Hematopoietic multipotent progenitor cell treated with erythropoietin and hydrocortisone succinate and interleukin-3 and kit ligand, for 6 days (in vitro differentiated cells): ENCODE data around the gene TLE3.
"Not testable (repeated sequence)": the region's sequence is repeated elsewhere in the genome, so short reads cannot be mapped to it uniquely, and the experiment has no call there.

Experiments used
- DNase-seq: peaks from one replicate; pipeline ENCODE4 v3.0.0-alpha.2; 2015

Gene TLE3

DNA sequence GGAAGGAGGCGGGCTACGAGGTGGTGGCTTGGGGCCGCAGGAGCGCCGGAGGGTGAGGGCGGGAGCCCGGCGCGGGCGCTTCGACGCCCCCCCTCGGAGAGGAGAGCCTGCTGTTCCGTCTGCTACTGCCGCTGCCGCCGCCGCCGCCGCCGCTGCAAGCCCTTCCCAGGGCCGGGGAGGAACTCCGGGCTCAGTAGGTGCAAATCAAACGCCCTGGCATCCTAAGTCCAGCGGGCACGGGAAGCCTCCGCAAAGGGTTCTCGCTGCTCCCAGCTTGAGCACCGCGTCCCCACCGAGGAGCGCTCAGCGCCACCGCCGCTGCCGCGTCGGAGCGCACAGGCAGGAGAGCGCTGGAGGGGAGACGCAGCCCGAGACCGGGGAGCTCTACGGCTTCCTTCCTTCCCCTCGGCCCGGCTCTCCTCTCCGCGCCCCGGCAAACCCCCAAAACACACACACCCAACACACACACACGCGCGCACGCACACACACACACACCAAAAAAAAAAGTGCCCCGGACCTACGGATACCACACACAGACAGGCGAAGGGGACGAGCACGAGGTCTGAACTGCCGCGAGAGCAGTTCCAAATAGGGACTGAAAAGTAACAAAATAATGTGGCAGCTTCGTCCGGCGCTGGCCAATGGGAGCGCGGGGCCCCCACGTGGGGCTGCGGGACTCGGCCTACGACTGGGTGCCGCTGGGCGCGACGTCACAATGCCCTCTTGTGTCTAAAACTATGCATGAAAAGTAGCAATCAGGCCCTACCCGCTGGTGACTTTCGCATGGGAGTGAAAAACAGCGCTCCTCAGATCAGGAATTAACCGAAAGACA is at the start of gene TLE3:
Gene TLE3 (minus strand): TSS at position 597 of the 832 bp plus-strand sequence. CDS start 1,119 bp downstream, outside the sequence.
- peak; percentile 98 for DNase-seq

DNA sequence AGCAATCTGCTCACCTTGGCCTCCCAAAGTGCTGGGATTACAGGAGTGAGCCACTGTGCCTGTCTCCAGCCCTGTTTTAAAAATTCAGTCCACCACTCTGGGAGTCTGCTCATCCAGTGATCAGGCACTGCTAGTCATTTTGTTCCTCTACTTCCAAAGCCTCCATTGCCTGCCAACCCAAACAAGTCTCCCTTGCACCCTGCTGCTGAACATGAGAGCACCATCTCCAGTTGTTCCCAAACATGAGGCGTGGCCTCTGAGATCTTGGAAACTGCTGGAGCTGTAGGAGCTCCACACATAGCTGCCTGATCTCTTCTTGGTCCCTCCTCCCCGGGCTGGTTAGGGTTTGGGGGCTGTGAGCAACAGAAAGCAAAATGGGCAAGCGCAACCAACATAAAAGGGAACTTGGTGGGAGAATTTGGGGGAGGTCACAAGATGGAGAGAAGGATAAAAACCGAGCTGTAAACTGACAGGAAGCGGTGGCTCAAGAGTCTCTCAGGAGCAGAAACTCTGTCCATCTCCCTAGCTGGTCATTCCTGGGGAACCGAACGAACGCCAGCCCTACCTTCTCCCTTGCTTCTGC is 49.6 kb upstream of the TLE3 start:
- DNase-seq: peak; percentile 71

DNA sequence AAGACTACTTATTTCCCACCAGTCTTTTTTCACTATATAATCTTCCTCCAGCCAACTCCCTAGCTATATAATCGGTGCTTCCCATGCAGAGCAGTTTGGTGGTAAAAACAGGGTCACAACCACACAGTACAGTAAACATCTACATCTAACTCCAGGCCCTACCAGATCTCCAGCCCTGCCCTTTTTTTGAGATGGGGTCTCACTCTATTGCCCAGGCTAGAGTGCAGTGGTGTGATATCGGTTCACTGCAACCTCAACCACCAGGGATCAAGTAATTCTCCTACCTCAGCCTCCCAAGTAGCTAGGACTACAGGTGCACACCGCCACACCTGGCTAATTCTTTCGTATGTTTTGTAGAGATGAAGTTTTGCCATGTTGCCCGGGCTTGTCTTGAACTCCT is 49.1 kb upstream of the TLE3 start:
- no peak for DNase-seq

DNA sequence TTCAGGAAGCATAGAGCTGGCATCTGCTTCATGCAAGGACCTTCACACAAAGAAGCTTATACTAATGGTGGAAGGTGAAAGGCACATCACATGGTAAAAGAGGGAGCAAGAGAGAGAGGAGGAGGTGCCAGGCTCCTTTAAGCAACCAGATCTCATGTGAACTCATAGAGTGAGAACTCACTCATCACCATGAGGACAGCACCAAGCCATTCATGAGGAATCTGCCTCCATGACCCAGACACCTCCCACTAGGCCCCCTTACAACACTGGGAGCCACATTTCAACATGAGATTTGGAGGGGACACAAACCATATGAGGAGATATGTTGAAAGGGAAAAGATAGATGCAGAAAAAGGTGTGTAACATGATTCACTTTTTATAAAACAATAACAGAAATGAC is 48.4 kb upstream of the TLE3 start:
- no peak for DNase-seq

DNA sequence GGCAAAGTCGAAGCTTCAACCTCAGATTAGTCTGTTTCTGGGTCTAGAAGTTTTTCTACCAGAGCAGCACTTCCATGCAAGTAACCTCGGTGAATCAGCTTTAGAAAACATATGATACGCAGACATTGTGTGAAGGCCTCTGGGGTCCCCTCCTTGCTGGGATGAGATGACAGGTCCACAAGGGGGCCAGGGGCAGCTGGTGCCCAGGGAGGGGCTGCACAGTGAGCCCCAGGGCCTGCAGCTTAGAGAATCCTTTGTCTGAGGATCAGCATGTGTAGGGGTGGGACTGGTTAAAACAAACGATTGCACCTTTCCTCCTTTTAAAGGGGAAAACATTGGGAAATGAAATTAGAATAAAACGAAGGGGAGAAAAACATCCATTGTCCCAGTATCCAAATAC is 47.5 kb upstream of the TLE3 start:
- DNase-seq: no peak

DNA sequence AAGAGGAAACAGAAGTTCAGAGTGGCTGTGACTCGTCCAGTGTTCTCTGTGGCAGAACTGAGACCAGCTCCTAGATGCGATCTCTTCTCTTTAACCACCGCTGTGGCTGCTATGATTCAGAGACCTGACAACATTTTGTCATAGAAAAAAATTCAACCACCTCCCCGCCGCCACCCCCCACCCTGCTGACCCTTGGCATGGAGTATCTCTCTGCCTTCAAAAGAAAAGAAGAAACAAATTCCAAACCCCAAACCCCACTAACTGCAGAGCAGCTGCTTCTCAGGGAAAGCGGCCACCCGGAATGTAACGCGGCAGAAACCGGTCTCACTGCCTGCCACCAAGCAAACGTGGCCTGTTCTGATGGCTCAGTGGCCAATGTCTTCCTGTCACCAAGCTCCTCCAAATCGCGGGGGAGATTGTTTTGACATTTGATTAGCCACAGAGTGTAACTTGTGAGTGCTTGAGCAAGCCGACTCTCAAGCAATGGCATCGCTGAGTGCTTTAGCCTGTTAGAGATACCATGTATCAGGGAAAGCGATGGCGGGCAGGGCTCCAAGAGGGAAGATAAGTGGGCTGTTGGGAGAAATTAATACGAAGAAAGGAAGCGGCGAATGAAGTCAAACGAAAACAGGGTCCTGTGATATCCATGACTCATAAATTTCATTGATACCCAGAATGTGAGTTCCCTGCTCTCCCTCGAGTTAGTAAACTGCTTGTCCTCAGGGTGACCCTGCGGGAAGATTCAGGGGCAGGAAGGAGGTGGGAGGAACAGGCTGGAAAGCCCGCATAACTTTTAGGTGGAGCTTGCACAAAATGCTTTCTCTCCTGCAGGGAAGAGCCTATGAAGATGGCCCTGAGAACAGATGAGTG is 44.8 kb upstream of the TLE3 start:
- DNase-seq: peak; percentile 70

DNA sequence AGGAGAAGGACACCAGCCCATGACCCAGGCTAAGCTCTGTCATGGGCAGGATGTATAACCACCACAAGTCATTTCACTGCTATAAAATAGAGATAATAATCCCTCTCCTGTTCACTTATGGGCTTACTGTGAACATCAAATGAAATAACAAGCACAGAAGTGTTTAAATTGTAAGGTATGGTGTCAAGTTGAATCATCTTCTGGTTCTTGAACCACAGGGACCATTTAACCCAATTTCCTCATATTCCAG is 44.3 kb upstream of the TLE3 start:
- DNase-seq: no peak

DNA sequence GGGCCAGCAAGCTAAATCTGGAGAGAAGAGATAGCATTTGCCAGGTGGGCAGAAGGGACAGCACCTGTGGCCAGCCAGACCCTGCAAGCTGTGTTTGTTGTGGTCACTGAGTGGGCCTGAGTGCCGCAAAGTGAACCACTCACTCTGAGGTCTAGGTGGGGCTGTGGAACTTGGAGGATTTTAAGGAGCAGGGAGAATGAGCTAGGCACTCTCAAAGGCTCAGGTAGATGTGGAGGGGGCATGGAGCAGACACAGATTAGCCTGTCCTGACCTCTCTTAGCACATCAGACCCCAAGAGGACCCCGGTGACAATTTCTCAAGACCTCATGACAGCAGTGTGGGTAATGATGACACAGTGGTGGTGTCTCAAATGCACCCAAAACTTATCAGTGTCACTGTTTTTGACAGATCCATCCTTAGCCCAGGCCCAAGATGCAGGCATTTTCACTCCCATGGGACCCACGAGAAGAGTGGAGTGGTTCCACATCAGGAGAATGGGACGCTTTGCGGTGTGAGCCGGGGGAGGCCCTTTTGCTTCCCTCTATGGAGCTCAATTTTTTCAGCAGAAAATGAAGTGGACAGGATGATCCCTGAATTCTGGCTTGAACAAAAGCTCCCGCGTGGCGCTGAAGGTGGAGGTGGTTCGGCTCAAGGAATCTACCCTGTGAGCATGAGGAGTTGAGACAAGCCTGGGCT is 43.8 kb upstream of the TLE3 start:
- DNase-seq: no peak

DNA sequence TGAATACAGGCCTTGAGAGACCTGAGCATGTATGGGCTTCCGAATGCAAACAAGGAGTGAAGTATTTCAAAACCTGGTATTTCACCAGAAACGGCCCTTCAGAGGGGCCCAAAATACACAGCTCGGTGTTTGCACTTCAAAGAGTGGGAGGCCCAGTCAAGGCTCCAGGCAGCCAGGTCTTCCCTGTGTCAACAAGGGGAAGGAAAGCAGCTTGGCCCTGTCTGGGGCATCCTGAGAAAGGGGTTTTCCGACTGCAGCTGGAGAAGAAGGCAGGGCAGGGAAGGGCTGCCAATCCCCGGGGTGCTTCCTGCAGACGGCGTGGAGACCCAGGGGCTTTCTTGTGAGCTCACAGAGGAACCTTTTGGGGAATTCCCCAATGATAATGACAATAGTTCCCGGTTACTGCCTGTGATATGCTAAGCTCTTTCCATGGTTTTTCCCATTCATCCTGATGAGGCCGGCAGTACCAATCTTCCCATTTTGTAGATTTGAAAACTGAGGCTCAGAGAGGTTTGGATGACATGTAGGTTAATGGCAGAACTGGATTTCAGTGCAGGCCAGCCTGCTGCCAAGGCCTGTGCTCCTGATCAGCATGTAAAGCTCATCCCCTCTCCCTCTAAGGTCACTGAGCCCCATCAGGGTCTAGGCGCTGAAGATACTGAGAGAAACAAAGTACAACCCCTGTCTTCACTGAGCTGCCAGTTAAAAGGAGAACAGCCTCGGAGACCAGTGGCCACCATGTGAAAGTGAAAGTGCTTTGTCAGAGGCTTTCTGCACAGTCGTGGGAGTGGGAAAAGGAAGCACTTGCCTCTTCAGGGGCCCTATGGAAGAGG is 43.0 kb upstream of the TLE3 start:
- peak; percentile 62 for DNase-seq

DNA sequence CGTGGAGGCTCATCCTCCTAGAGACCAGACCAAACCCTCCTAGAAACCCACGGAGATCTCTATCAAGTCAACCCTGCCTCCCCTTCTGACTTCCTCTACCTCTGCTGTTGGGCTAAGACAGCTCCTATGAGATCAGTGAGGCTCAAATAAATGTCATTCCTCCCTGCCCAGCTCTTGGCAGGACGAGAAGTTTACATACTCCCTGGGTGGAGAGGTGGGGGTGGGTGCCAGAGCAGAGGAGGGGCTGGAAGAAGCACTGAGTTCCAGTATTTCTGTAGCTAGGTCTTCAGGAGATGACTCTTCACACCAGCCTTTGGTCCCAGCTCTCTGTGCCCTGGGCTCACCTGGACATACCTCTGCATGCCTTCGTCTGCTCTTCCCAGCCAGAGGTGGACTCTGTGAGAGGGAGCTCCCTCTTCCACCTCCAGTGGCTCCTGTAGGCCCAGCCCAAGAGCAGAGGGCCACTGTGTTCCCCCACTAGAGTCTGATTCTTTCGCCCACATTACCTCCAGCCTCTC is 42.4 kb upstream of the TLE3 start:
- peak; percentile 22 for DNase-seq

DNA sequence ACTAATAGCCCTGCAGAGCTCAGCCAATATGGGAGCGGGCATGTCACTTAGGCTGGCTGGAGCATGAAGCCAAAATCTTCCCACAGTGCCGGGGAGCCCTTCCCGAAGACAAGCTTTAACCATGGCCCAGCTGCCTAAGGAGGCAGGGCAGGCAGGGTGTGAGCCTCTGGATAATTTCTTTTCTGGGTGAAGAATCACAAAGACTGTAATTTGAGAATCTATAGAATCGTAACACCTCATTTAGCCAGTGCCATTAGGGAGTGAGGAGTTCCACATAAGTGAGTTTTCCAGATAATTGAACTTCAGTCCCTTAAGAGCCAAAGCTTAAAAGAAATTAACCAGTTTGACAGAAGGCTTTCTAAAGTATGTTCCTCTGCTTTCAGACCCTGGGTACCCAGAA is 40.2 kb upstream of the TLE3 start:
- no peak for DNase-seq

DNA sequence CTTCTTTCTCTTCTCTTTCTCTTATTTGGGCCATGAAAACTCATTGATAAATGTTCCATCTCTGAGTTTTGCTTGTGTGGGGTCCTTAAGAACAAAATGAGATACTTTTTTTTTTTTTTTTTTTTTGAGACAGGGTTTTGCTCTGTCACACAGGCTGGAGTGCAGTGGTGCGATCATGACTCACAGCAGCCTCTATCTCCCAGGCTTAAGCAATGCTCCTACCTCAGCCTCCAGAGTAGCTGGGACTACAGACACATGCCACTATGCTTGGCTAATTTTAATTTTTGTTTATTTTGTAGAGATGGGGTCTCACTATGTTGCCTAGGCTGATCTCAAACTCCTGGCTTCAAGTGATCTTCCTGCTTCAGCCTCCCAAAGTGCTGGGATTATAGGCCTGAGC is 39.3 kb upstream of the TLE3 start:
- DNase-seq: not testable (repeated sequence)

DNA sequence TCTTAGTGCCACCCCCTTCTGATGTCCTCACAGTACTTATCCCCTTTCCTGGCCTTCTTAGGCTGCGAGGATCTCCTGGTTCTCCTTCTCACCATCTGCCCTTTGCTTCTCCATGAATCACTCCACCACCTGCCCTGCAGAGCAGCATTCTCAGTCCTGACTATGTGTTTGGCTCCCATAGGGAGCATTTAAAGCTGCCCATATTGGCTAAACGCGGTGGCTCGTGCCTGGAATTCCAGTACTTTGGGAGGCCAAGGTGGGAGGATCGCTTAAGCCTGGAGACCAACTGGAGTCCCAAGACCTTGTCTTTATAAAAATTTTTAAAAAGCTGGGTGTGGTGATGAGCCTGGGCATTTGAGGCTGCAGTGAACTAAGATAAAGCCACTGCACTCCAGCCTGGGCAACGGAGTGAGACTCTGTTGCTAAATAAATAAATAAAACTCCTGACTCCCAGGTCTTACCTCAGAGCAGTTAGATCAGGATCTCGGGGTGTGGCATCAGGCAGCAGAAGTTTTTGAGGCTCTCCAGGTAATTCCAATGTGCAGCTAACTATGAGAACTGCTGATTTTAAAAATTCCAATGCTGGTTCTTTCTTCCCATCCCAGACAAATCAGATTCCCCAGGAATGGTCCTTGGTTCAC is 36.2 kb upstream of the TLE3 start:
- no peak for DNase-seq

DNA sequence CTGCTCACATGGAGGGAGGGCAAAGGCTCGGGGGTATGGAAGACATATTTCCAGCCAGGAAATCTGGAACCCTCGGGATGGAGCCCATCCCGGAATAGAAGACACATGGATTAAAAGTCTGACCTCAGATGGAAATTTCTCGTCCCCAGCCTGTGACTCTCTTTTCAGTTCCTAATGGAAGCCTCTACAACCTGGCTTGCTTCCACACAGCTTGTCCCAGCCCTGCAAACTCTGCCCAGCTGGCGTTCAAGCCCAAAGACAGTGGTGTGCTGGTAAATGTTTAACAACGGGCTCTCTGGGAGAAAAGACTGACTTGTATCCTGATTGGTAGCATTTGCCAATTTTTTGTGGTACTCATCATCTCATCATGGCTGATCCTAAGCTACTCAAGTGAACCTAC is 35.6 kb upstream of the TLE3 start:
- DNase-seq: no peak

DNA sequence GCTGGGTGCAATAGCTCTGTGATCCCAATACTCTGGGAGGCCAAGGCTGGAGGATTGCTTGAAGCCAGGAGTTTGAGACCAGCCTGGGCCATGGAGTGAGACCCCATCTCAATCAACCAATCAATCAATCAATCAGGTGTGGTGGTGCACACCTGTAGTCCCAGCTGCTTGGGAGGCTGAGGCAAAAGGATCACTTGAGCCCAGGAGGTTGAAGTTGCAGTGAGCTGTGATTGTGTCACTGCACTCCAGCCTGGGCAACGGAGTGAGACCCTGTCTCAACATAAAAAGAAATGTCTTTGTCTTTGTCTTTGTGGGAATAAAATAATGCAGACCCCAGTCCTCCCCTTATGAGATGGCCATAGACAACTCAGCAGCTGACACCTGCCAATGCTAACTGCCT is 34.9 kb upstream of the TLE3 start:
- no peak for DNase-seq

DNA sequence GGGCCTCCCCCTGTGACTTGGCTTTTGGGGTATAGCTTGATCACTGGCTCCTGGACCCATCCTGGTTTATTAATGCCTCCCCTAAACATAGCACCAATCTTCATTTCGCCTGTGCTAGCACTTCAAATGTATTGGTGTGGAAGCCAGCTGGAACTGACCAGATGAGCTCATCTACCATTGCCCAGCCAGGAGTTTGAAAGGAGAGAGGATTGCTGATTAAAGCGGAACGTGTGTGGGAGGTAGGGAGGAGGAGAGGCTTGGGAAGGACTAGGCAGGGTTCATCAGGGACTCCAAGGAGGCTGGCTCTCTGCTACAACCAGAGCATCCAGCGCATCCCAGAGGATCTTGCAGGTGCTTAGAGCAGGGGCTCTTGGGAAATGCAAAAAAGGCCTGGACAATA is 34.4 kb upstream of the TLE3 start:
- DNase-seq: no peak

DNA sequence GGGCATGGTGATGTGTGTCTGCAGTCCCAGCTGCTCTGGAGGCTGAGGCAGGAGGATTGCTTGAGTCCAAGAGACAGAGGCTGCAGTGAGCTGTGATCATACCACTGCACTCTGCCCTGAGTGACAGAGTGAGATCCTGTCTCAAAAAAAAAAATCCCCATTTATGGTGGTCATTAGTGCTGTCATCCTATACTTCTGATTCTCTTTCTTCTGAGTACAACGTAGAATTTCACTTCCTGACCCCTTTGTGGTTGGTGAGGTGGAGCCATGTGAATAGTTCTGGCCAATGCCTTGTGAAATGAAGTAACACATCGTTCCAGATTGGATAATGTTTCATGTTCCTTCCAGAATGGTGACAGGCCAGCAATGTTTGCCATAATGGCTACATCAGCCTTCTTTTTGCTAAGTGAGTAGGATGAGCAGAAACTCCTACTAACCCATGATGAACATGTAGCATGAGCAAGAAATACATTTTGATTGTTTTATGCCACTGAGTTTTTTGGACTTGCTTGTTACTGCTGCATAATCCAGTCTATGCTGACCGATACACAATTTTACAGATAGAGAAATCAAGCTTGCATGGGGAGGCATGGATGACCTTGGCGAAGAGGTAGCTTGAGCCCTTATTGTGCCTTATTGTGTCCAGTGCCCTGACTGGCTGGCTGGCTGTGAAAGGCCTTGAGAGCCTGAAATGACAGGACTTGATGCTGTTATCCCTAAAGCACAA is 30.9 kb upstream of the TLE3 start:
- DNase-seq: no peak

DNA sequence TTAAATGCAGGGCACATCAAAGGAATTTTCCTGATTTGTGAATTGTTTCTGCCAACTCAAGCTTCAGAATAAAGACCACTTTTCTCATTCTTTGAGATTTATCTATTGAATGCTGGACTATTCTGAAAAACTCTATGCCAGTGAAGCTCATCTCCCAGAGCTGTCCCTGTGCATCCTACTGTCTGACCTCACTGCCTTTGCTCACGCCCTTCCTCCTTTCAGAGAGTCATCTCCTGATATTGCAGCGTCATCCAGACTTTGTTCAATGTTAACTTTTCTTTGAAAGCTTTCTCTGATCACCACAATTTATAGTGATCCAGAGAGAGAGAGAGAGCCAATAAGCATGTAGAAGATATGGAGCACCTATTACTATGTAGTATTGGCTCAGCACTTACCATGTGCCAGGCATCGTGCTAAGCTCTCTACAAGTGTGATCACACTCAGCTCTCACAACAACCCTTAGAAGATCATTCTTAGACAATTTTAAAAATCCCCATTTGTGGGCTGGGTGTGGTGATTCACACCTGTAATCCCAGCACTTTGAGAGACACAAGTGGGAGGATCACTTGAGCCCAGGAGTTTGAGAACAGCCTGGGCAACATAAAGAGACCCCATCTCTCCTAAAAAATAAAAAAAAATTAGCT is 30.2 kb upstream of the TLE3 start:
- no peak for DNase-seq

DNA sequence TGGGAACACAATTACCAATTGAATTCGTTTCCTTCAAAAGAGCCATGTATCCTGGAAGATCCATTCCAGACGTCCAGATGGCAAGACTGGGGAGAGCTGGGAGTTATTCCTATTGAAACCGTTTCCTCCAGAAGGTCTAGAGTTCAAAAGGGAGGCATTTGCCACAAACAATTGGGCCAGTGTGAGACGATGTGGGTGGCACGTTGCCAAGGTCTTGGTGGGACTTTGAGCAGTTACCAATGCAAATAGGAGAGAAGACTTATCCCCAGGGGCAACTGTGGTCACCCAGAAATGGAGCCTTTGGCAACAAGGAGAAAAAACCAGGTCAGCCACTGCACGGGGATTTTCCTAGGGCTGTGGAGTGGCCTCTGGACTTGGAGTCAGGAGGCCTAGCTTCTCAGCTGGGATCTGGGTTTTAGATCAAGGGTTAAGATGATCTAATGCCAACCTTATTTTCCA is 29.6 kb upstream of the TLE3 start:
- no peak for DNase-seq

DNA sequence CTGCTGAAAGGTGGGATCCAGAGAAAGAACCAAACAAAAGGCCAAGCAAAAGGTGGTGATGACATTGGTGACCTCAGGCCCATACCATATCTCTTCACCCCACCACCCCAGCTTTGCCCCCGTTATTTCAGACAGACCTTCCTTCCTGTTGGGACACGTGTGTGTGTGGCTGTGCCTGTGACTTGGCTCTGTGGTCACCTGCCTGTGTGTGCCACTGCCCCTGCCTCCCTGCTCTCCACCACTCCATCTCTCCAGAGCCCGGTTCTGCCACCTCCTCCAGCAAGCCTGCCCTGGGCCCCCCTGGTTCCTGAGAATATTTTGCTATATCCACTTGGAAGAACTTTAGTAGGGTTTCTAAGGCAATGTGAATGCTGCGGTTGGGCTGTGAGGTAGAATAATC is 28.6 kb upstream of the TLE3 start:
- no peak for DNase-seq
